Effector CD8-positive, alpha-beta T cell (primary cell): ENCODE measurements around the gene LGALS4.
"Not testable (repeated sequence)": the region's sequence is repeated elsewhere in the genome, so short reads cannot be mapped to it uniquely, and the experiment has no call there.

Source experiments
- DNase-seq: peaks from one replicate; lab custom pipeline; 2025; lab: John Stamatoyannopoulos, UW

LGALS4 gene

DNA sequence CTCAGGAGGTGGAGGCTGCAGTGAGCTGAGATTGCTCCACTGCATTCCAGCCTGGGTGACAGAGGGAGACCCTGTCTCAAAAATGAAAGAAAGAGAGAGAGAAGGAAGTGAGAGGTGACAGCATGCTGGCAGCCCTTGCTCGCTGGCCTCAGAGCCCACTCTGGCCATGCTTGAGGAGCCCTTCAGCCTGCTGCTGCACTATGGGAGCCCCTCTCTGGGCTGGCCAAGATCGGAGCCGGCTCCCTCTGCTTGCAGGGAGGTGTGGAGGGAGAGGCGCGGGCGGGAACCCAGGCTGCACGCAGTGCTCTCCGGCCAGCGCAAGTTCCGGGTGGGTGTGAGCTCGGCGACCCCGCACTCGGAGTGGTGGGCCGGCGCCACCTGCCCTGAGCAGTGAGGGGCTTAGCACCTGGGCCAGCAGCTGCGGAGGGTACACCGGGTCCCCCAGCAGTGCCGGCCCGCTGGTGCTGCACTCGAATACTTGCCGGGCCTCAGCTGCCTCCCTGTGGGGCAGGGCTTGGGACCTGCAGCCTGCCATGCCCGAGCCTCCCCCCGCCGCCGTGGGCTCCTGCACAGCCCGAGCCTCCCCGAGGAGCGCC, 8.6 kb upstream of the LGALS4 start:
- DNase-seq, result not testable (repeated sequence)

DNA sequence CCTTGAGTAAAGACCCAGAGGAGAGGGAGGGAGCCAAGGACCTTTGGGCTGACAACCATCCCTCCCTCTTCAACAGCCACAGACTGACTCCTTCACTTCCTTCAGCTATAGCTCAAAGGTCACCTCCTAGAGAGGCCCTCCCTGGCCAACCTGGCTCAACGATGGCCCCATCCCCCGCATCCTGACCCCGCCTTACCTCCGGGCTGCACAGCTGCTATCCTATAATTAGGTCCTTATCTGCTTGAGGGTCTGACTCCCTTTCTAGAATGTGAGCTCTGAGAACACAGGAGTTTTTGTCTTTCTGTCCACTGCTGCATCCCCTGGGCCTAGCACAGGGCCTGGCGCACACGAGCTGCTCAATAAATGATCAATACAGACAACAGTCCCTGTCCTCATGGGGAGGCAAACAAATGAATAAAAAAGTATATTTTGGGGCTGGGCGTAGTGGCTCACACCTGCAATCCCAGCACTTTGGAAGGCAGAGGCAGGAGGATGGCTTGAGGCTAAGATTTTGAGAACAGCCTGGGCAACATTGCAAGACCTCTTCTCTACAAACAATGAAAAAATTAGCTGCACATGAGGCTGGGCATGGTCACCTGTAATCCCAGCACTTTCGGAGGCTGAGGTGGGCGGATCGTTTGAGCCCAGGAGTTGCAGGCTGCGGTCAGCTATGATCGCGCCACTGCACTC, 6.6 kb upstream of the LGALS4 start:
- DNase-seq, result no peak

DNA sequence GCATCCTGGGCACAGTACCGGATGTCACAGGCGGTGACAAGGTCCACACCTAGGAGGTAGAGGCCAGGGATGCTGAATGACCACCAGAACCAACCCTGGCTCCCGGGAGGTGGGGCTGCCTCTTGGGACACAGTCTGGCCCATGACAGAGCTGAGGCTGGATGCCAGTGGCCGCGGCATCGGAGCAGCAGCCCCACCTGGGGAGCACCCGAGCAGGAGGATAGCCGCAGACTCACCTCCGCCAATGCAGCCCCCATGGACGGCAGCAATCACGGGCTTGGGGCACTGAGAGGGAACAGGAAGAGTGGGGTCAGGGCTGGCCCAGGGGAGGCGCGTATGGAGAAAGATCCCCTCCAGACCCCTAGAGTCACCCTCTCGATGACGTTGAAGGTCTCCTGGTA, 4.3 kb upstream of the LGALS4 start:
- DNase-seq, result no peak

GRCh38 chr19:38816131-38816750, 3.5 kb upstream of the LGALS4 start:
- no peak for DNase-seq

GRCh38 chr19:38815059-38816001, 2.6 kb upstream of the LGALS4 start:
- no peak for DNase-seq

GRCh38 chr19:38813932-38814331, 1.2 kb upstream of the LGALS4 start:
- not testable (repeated sequence) for DNase-seq

DNA sequence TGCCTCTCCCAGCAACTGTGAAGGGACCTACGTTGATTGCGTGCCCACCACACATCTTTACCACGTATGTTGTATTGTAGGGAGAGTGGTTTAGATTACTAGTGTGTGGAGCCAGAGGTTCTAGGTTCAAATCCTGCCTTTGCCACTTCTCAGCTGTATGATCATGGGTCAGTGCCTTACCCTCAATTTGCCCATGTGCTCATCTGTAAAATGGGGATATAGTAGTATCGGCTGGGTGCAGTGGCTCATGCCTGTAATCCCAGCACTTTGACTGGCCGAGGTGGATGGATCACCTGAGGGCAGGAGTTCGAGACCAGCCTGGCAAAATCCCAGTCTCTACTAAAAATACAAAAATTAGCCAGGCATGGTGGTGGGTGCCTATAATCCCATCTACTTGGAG, 578 bp upstream of the LGALS4 start:
- DNase-seq, result no peak

DNA sequence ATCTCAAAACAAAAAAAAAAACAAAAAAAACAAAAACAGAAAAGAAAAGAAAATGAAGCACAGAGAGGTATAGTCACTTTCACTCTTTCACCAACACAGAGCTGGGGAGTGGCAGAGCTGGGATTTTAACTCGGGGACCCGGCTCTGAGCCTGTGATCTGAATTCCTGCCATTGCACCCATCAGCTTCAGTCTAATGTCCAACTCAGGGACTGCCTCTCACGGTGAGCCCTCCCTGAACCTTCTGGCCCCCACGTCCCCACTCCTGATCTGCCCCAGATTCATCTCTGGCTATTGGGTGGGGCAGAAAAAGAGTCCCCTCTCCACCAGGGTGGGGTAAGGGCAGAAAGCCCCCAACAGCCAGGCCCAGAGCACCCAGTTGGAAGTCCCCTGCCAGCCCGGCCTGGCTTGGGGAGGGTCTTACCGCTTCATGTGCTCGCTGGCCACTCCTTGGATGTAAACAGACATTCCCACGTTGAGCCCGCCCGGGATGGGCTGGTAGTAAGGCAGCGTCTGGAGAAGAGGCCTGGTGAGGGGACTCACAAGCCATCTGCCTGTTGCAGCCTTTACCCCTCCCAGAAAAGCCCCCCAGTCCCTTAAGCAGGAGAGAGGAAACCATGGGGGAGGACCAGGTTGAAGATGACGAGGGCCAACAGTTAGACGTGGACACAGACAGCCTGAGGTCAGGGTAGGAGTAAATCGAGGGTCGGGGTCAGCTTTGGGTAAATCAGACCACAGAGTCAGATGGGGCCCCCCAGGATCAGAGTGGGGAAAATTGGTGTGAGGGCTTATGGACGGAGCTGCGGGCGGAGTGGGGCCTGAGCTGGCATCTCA, 520 bp downstream of the LGALS4 start:
- DNase-seq, result no peak

DNA sequence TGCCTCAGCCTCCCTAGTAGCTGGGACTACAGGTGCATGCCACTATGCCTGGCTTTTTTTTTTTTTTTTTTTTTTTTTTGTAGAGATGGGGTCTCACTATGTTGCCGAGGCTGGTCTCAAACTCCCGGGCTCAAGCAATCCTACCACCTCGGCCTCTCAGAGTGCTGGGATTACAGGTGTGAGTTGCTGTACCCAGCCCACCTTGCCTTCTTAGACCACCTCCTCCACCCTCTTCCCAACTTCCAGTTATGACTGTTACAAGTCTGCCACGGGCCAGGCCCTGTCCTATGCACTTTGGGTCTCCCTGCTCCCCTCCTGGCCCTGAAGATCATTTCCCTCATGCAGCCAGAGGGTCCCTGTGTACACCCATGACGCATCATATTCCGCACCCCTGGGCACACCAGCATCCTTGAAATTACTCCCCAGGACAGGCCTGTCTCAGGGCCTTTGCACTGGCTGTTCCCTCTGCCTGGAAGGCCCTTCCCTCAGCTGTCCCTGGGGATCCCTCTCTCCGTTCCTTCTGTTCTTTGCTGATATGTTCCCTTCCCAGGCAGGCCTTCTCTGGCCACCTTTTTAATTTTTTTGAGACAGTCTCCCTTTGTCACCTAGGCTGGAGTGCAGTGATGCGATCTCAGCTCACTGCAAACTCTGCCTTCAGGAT, 3.0 kb downstream of the LGALS4 start:
- DNase-seq, result no peak

DNA sequence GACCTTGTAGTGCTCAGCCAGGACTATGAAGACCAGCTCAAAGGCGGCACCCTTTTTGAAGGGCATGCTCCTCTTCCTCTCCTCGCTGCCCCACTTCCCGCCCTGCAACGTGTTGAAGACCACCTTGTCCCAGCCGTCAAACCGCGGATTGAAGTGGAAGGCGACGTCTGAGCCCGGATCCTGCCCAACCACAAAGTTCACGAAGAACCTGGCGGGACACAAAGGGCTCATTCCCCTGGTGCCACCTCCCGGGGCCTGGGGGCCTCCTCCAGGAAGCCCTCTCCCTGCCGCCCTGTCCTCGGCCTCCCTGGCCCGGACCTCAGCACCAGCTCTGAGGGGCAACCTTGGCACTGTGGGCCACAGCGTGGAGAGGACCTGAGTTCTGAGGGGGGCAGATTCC, 4.0 kb downstream of the LGALS4 start:
- DNase-seq, result no peak

DNA sequence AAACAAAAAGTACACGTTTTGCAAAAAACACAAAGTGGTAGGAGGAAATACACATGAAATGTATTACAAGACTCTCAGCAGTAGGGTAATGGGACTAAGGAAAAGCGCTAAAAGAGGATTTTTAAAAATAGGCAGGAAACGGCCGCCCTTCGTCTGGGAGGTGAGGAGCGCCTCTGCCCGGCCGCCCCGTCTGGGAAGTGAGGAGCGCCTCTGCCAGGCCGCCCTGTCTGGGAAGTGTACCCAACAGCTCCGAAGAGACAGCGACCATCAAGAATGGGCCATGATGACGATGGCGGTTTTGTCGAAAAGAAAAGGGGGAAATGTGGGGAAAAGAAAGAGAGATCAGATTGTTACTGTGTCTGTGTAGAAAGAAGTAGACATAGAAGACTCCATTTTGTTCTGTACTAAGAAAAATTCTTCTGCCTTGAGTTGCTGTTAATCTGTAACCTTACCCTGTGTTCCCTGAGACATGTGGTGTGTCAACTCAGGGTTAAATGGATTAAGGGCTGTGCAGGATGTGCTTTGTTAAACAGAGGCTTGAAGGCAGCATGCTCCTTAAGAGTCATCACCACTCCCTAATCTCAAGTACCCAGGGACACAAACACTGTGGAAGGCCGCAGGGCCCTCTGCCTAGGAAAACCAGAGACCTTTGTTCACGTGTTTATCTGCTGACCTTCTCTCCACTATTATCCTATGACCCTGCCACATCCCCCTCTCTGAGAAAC, 5.2 kb downstream of the LGALS4 start:
- not testable (repeated sequence) for DNase-seq

DNA sequence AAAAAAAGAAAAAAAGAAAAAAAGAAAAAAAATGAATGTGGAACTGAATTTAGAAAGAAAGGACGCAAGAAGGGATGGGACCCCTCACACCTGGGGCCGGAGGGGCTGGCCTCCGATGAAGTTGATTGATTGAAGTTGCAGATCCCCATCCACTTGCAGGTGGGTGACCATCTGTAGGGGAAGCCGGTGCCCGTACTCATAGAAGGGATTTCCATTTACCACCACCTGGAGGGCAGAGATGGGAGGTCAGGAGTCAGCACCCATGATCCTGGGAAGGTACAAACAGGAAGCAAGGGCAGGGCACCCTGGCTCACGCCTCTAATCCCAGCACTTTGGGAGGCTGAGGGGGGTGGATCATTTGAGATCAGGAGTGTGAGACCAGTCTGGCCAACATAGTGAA, 6.4 kb downstream of the LGALS4 start:
- DNase-seq, result no peak

DNA sequence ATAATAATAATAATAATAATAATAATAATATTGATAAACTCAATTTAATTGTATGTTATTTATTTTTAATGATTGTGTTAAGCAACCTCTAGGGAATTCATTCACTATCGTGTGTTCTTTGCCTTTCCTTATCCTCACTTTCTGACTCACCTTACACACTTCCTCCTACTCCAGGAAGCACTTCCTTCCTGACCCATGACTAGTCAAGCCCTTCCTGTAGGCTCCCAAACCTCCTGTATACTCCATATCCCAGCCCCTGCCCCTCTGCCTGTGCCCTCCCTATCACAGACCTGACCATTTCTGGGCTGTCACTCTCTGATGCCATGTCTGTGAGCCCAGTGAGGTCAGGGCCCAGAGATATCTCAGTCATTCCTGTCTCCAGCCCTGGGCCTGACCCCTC, 7.6 kb downstream of the LGALS4 start:
- no peak for DNase-seq

- DNase-seq, result no peak
These were observed 9.2 kb downstream of the LGALS4 start for GRCh38 chr19:38803543-38803942.

- no peak for DNase-seq
These were observed 11.2 kb downstream of the LGALS4 start for GRCh38 chr19:38801359-38802095.

- DNase-seq, result no peak
These were observed 12.0 kb downstream of the LGALS4 start for GRCh38 chr19:38800577-38801347.

GRCh38 chr19:38799104-38799503, 13.6 kb downstream of the LGALS4 start:
- DNase-seq, result no peak

DNA sequence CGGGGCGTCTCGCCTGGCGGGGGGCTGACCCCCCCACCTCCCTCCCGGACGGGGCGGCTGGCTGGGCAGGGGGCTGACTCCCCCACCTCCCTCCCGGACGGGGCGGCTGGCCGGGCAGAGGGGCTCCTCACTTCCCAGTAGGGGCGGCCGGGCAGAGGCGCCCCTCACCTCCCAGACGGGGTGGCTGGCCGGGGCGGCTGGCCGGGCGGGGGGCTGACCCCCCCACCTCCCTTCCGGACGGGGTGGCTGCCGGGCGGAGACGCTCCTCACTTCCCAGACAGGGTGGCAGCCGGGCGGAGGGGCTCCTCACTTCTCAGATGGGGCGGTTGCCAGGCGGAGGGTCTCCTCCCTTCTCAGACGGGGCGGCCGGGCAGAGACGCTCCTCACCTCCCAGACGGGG, 15.0 kb downstream of the LGALS4 start:
- not testable (repeated sequence) for DNase-seq

DNA sequence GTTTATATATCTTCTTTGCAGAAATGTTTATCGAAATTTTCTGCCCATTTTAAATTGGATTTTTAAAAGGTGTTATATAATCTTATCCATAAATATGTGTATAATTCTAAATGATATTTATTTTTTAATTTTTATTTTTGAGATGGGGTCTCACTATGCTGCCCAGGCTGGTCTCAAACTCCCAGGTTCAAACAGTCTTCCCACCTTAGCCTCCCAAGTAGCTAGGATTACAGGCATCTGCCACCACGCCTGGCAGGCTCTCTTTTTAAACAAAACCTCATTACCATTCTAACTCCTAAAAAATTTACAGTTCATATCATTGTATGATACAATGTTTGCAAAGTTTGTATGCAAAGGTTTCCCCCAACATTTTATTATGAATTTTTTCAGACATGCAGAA, 16.6 kb downstream of the LGALS4 start:
- DNase-seq, result no peak
